Muscle layer of colon (tissue), 2 donors: ENCODE data around the gene GDPD5.

Experiments
- H3K27ac ChIP-seq: one replicate; pipeline ENCODE4 v1.7.0; 2013; ENCODE audit warnings: low read depth, mild to moderate bottlenecking, low read length, moderate library complexity
- H3K27me3 ChIP-seq, 2 donors: one replicate each; pipeline ENCODE4 v1.7.0; 2013; ENCODE audit warnings: low read length in 2 of 2, mild to moderate bottlenecking in 2 of 2; ENCODE audit not compliant: insufficient read depth in 2 of 2, control insufficient read depth in 1 of 2
- H3K36me3 ChIP-seq: one replicate; pipeline ENCODE4 v1.7.0; 2013; ENCODE audit warnings: mild to moderate bottlenecking, low read length; ENCODE audit not compliant: insufficient read depth
- H3K4me1 ChIP-seq: one replicate; pipeline ENCODE4 v1.7.0; 2013; ENCODE audit warnings: mild to moderate bottlenecking, low read length; ENCODE audit not compliant: insufficient read depth
- H3K4me3 ChIP-seq, 2 donors: one replicate each; pipeline ENCODE4 v1.7.0; 2013; ENCODE audit warnings: low read length in 2 of 2, low read depth in 1 of 2, mild to moderate bottlenecking in 1 of 2, moderate library complexity in 1 of 2
- H3K9ac ChIP-seq: one replicate; pipeline ENCODE4 v1.7.0; 2013; ENCODE audit warnings: low read length
- H3K9me3 ChIP-seq: one replicate; pipeline ENCODE4 v1.7.0; 2013; ENCODE audit warnings: mild to moderate bottlenecking, low read length
- donor health status: abdominal sarcoma.
- donor health status: Adenocarcinoma of cecum.

GDPD5 gene

DNA sequence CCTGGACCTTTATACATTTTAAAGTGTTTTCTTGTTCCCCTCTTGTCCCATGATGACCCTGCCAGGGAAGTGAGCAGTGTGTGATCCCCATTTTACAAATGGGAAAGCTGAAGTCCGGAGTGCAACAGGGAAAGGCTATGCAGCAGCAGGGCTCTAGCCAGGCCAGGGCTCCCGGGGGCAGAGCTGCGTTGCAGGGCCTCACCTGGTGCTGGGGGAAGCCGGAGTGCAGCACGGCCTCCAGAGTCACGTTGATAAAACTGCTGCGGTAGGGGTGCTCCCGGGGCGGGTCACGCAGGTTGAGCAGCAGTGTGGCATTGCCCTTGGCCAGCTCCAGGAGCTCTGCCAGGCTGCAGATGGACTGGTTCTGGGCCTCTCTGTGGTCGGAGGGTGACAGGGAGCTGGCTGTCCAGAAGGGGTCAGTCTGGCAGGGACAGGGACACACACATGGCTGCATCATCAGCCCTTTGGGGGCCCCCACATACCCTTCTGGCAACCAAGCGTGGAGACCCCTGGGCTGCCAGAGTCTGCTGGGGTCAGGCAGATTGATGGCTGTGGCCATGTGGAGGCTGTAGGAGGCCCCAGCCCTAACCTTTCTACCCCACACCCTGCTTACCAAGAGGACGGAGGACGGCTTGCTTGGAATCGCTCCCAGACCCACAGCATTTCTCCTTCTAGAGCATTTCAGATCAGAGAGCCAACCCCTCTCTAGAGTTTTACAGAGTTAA, 83.4 kb downstream of the GDPD5 start:
- H3K4me1 ChIP-seq, result no peaks in the 10 kb centered on the region
- no peaks in the 10 kb centered on the region for H3K36me3 ChIP-seq

DNA sequence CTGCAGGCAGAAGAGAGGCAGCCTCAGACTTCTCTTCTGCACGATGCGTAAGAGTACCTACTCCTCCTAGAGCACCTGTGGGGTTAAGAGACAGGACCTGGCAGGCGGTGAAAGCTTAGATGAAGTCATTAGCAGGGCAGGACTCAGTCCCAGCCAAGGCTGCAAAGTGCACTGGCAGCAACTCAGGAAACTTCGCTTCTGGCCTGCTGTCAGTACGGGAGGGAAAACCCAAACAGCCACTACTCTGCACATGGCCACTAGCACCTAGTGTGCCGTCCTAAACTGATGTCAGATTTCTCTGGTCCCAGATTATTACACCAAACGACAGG, 84.0 kb downstream of the GDPD5 start:
- H3K4me3 ChIP-seq, result no peak overlapping the region
- H3K36me3 ChIP-seq, result no peaks in the 10 kb centered on the region
- no peak overlapping the region for H3K9ac ChIP-seq
- no peak overlapping the region for H3K27ac ChIP-seq
- no peaks in the 10 kb centered on the region for H3K27me3 ChIP-seq
- H3K4me1 ChIP-seq, result no peaks in the 10 kb centered on the region
- H3K9me3 ChIP-seq, result no peaks in the 10 kb centered on the region

More for the DNA sequence above, 83.4 kb downstream of the GDPD5 start:
- Histone ChIP-seq H3K27ac (no peak overlapping the region), H3K4me3 (no peak overlapping the region), H3K9ac (no peak overlapping the region), H3K27me3 (no peaks in the 10 kb centered on the region), H3K9me3 (no peaks in the 10 kb centered on the region)

DNA sequence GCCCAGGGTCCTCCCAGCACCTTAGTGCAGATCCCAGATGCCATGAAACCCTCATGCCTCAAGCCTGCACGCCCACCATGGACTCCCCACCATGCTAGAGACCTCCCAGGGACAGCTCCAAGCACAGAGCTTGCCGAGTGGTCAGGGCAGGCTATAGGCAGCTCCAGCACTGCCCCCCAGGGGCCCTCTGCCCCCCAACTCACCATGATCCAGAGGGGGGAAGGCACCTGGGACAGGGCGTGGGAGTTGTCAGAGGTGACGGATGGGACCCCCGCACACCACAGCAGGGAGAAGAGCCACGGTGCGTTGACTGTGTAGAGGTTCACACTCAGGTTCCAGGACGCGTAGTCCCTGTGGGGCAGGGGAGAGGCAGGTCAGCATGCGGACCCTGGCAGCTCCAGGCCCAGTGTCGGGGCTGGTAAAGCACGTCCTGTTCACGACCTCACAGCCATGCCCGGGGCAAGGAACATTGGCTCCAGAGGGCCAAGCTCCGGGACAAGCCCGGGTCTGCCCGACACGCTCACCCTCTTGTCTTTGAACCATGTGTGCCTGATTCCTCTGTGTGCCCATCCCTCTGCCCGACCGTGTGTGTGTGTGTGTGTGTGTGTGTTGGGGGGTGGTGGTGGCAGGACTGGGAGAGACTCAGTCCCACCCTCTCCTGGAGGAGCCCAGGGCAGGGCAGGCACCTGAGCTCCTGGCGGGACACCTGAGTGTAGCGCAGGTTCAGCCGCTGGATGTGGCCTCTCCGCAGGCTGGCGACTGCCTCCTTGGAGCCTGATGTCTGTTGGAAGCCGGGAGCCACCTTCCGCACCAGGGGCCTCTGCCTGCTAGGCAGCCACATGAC, 84.6 kb downstream of the GDPD5 start:
- no peak overlapping the region for H3K27ac ChIP-seq
- H3K36me3 ChIP-seq, result no peaks in the 10 kb centered on the region
- no peak overlapping the region for H3K9ac ChIP-seq
- no peaks in the 10 kb centered on the region for H3K27me3 ChIP-seq
- H3K9me3 ChIP-seq, result no peaks in the 10 kb centered on the region
- H3K4me1 ChIP-seq, result no peaks in the 10 kb centered on the region
- H3K4me3 ChIP-seq, result no peak overlapping the region

GRCh38 chr11:75439495-75440120, 86.1 kb downstream of the GDPD5 start:
- no peaks in the 10 kb centered on the region for H3K4me1 ChIP-seq
- H3K27ac ChIP-seq, result no peak overlapping the region
- H3K9me3 ChIP-seq, result no peaks in the 10 kb centered on the region
- no peaks in the 10 kb centered on the region for H3K36me3 ChIP-seq
- no peaks in the 10 kb centered on the region for H3K27me3 ChIP-seq
- H3K4me3 ChIP-seq, result no peak overlapping the region
- no peak overlapping the region for H3K9ac ChIP-seq

DNA sequence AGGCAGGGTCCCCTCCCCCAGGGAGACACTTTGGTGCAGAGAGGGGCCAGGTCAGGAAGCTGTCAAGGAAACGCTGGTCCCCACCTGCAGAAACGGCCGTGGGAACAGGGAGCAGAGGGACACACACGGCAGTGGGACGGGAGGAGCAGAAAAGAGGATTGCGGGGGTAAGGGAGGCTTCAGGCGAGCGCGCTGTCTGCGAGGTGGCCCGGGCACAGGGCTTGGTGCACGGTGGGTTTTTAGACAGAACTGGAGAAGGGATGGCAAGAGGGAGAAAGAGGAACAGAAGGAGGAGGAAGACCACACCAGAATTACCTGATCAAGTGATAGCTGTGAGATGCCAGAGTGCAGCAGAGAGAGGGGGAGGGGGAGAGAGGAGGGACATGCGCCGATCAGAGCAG, 86.7 kb downstream of the GDPD5 start:
- no peaks in the 10 kb centered on the region for H3K36me3 ChIP-seq
- no peaks in the 10 kb centered on the region for H3K4me1 ChIP-seq
- no peaks in the 10 kb centered on the region for H3K9me3 ChIP-seq
- no peak overlapping the region for H3K27ac ChIP-seq
- H3K4me3 ChIP-seq, result no peak overlapping the region
- H3K27me3 ChIP-seq, result no peaks in the 10 kb centered on the region
- no peak overlapping the region for H3K9ac ChIP-seq

DNA sequence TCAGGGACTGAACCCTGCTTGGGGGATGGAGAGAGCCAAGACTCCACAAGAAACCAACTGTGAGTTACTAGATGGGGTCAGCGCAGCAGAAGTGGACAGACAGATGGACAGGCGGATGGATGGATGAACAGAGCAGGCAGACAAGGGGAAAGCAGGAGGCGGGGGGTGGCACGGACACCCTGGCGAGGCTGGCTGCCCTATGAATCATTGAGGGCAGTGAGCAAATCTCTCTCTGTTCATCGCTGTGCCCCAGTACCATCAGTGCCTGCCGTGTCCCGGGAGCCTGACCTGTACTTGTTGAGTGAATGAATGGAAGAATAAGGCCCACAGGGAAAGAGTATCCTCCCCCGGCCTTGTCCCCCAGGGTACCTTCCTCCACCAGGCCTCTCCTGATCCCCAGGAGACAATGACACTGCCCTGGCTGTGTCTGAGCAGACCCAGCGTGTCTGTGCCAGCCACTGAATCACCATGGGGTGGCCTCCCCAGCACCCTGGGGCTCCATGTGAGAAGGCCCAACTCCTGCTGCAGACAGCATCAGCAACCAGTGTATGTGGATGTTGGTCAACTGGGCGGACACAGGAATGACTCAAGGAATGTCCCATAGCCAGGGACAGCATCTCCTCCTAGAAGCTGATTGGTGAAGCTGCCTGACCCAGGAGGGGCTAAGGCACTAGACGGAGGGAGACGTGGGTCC, 87.6 kb downstream of the GDPD5 start:
- Histone ChIP-seq H3K36me3 (no peaks in the 10 kb centered on the region), H3K27ac (no peak overlapping the region), H3K27me3 (peaks cover 0 to under 1% of the 10 kb centered on the region in 2 donors), H3K4me1 (no peaks in the 10 kb centered on the region), H3K9me3 (no peaks in the 10 kb centered on the region), H3K4me3 (no peak overlapping the region), H3K9ac (no peak overlapping the region)

DNA sequence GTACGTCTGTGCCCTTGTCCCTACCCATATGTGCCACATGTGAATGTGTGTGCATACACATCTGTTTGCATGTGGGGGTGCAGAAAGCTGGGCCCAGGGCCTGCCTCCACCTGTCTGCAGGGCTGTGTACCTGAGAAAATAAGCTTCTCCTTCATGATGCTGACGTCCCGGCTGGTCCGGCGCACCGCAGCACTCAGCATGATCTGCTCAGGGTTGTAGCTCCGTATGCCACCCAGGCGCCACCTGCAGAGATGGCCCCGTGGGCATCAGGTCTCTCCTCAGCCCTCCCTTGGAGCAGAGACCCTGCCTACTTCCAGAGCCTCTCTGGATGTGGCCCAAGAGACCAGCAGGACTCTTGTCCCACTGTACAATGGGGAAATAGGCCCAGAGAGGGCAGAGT, 88.9 kb downstream of the GDPD5 start:
- Histone ChIP-seq H3K9ac (no peak overlapping the region), H3K4me3 (no peak overlapping the region), H3K36me3 (no peaks in the 10 kb centered on the region), H3K27me3 (peaks cover 0 to 10% of the 10 kb centered on the region in 2 donors), H3K9me3 (no peaks in the 10 kb centered on the region), H3K27ac (no peak overlapping the region), H3K4me1 (no peaks in the 10 kb centered on the region)

- H3K27me3 ChIP-seq, result peaks cover 7 to 23% of the 10 kb centered on the region in 2 donors
- H3K27ac ChIP-seq, result no peak overlapping the region
- peaks cover 4% of the 10 kb centered on the region for H3K4me1 ChIP-seq
- no peaks in the 10 kb centered on the region for H3K36me3 ChIP-seq
- no peaks in the 10 kb centered on the region for H3K9me3 ChIP-seq
- H3K9ac ChIP-seq, result no peak overlapping the region
- no peak overlapping the region for H3K4me3 ChIP-seq
These were observed 90.2 kb downstream of the GDPD5 start for GRCh38 chr11:75435571-75435925.

DNA sequence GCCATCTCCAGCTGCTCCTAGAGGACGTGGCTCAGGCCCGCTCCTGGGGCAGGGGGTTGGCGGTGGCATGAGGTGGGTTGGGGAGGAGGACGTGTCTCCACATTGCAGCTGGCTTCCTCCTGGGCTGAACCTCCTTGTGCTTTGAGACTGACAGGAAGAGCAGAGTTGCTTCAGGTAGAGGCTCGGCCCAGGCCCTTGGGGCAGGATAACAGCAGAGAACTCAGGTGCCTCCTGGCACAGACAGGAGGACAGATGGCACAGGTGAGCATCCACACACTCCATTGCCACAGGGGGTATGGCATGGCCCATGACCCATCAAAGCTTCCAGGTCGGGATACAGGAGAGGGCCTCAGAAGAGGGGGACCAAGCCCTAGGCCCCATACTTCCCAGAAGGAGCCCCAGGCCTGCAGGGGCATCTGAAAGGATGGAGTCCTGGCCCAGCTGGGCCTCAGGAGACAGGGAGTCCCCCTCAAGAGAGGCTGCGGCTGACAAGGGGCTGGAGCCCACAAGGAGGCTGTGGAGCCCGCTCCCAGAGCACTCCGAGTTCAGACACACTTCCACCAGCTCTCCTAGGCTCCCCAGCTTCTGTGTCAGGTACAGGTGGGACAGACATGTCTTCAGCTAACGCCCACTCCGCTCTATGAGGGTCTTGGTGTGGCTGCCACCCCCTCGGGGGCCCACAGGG, 90.7 kb downstream of the GDPD5 start:
- peaks cover 10 to 25% of the 10 kb centered on the region in 2 donors for H3K27me3 ChIP-seq
- no peaks in the 10 kb centered on the region for H3K36me3 ChIP-seq

DNA sequence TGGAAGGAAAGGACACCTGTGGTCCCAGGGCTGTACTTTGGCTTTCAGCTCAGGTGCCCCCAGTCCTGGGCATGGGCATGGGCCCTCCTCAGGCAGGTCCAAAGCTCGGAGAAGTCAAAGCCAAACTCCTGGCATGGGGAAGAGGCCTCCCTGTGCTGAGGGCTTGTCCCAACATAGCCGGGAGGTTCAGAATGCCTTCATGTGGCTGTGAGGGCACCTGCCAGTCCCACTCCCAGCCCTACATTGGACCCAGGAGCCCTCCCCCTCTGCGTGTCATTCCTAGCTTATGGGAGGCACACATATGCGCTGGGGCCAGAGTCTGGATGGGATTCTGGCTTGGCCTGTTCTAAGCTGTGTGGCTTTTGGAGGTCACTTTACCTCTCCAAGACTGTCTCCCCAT, 91.7 kb downstream of the GDPD5 start:
- Histone ChIP-seq H3K27ac (no peak overlapping the region), H3K4me3 (no peak overlapping the region), H3K27me3 (peaks cover 13 to 33% of the 10 kb centered on the region in 2 donors), H3K9me3 (no peaks in the 10 kb centered on the region), H3K36me3 (no peaks in the 10 kb centered on the region), H3K9ac (no peak overlapping the region), H3K4me1 (peaks cover 6% of the 10 kb centered on the region)

More for the DNA sequence above, 90.7 kb downstream of the GDPD5 start:
- Histone ChIP-seq H3K4me1 (peaks cover 6% of the 10 kb centered on the region), H3K27ac (no peak overlapping the region), H3K4me3 (no peak overlapping the region), H3K9ac (no peak overlapping the region), H3K9me3 (no peaks in the 10 kb centered on the region)

DNA sequence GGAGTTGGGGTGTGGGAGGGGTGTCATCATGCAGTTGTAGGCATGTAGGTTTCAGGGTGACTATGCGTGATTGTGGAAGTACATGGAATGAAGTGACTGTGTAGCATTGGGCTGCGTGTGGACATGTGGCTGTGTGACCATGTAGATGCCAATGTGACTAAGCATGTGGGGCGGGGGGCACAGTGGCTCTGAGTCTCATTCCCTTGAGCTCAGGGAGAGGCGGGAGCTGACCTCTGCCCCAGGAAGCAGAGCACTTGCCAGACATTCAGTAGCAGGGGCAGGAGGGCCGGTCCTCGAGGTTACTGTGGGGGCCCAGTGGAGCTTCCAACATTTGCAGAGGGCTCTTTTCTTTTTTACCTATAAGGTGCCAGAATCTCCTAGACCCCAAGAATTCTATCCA, 92.3 kb downstream of the GDPD5 start:
- no peak overlapping the region for H3K27ac ChIP-seq
- H3K4me3 ChIP-seq, result no peak overlapping the region
- H3K27me3 ChIP-seq, result peaks cover 16 to 36% of the 10 kb centered on the region in 2 donors

More for the DNA sequence above, 92.3 kb downstream of the GDPD5 start:
- H3K36me3 ChIP-seq, result no peaks in the 10 kb centered on the region
- no peak overlapping the region for H3K9ac ChIP-seq
- peaks cover 6% of the 10 kb centered on the region for H3K4me1 ChIP-seq
- no peaks in the 10 kb centered on the region for H3K9me3 ChIP-seq
